ENCODE results near the gene VAV2.
"Not testable (repeated sequence)": the region's sequence is repeated elsewhere in the genome, so short reads cannot be mapped to it uniquely, and the experiment has no call there.

- TF ChIP-seq, protein P1, sequence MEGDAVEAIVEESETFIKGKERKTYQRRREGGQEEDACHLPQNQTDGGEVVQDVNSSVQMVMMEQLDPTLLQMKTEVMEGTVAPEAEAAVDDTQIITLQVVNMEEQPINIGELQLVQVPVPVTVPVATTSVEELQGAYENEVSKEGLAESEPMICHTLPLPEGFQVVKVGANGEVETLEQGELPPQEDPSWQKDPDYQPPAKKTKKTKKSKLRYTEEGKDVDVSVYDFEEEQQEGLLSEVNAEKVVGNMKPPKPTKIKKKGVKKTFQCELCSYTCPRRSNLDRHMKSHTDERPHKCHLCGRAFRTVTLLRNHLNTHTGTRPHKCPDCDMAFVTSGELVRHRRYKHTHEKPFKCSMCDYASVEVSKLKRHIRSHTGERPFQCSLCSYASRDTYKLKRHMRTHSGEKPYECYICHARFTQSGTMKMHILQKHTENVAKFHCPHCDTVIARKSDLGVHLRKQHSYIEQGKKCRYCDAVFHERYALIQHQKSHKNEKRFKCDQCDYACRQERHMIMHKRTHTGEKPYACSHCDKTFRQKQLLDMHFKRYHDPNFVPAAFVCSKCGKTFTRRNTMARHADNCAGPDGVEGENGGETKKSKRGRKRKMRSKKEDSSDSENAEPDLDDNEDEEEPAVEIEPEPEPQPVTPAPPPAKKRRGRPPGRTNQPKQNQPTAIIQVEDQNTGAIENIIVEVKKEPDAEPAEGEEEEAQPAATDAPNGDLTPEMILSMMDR (IDR thresholded peaks at IDR 0.05), result not testable (repeated sequence)
- TF ChIP-seq MEF2A (IDR thresholded peaks at IDR 0.05; ENCODE audit: borderline replicate concordance, low read depth); TAF1 (IDR thresholded peaks at IDR 0.05; ENCODE audit: borderline replicate concordance, low read depth, low read length); RAD21 (IDR thresholded peaks at IDR 0.05; ENCODE audit: low read length); EZH2phosphoT487 (IDR thresholded peaks at IDR 0.05; ENCODE audit: borderline replicate concordance, low read depth); ZBTB33 (IDR thresholded peaks at IDR 0.05; ENCODE audit: borderline replicate concordance, low read depth); POLR2AphosphoS5 (IDR thresholded peaks at IDR 0.05; ENCODE audit: low read depth, low read length); FOXM1 (IDR thresholded peaks at IDR 0.05; ENCODE audit: low read depth); EP300 (IDR thresholded peaks at IDR 0.05; ENCODE audit: borderline replicate concordance in 1 of 2, low read depth in 1 of 2, low read length in 1 of 2); GABPA (IDR thresholded peaks at IDR 0.05; ENCODE audit: low read depth); SIN3A (IDR thresholded peaks at IDR 0.05; ENCODE audit: borderline replicate concordance, low read depth, low read length); USF1 (IDR thresholded peaks at IDR 0.05; ENCODE audit: borderline replicate concordance, low read depth): not testable (repeated sequence)
- TF ChIP-seq, protein P2, sequence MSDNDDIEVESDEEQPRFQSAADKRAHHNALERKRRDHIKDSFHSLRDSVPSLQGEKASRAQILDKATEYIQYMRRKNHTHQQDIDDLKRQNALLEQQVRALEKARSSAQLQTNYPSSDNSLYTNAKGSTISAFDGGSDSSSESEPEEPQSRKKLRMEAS (IDR thresholded peaks at IDR 0.05; ENCODE audit: low read depth), result not testable (repeated sequence)
- TF ChIP-seq, protein P3, sequence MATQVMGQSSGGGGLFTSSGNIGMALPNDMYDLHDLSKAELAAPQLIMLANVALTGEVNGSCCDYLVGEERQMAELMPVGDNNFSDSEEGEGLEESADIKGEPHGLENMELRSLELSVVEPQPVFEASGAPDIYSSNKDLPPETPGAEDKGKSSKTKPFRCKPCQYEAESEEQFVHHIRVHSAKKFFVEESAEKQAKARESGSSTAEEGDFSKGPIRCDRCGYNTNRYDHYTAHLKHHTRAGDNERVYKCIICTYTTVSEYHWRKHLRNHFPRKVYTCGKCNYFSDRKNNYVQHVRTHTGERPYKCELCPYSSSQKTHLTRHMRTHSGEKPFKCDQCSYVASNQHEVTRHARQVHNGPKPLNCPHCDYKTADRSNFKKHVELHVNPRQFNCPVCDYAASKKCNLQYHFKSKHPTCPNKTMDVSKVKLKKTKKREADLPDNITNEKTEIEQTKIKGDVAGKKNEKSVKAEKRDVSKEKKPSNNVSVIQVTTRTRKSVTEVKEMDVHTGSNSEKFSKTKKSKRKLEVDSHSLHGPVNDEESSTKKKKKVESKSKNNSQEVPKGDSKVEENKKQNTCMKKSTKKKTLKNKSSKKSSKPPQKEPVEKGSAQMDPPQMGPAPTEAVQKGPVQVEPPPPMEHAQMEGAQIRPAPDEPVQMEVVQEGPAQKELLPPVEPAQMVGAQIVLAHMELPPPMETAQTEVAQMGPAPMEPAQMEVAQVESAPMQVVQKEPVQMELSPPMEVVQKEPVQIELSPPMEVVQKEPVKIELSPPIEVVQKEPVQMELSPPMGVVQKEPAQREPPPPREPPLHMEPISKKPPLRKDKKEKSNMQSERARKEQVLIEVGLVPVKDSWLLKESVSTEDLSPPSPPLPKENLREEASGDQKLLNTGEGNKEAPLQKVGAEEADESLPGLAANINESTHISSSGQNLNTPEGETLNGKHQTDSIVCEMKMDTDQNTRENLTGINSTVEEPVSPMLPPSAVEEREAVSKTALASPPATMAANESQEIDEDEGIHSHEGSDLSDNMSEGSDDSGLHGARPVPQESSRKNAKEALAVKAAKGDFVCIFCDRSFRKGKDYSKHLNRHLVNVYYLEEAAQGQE (IDR thresholded peaks at IDR 0.05; ENCODE audit: low read depth, low read length), result not testable (repeated sequence)
Observed at GRCh38 chr9:133896007-133896406, 96.1 kb downstream of the VAV2 start.

Data from SK-N-SH (cell line).